Chondrocyte (in vitro differentiated cells): ENCODE measurements around the gene ELANE. TPM values are rescaled to one million over a fixed set of nuclear protein-coding genes. Genes with fewer than 3 reads are reported as not detected.

Experiments
- DNase-seq: peaks from one replicate; pipeline ENCODE4 v3.0.0; 2021; ENCODE audit warnings: mixed read lengths, low spot score
- H3K27ac Mint-ChIP-seq: one replicate; pipeline ENCODE4 v1.8.0; 2021; ENCODE audit warnings: mild to moderate bottlenecking, moderate library complexity, mixed read lengths; ENCODE audit not compliant: unreplicated experiment
- H3K27me3 Mint-ChIP-seq: 2 replicates; pipeline ENCODE4 v1.8.0; 2021; ENCODE audit warnings: low read depth, mixed read lengths
- H3K36me3 Mint-ChIP-seq: 2 replicates; pipeline ENCODE4 v1.8.0; 2021; ENCODE audit warnings: low read depth, mixed read lengths
- H3K4me1 Mint-ChIP-seq: 2 replicates; pipeline ENCODE4 v1.8.0; 2021; ENCODE audit warnings: low read depth, mild to moderate bottlenecking, mixed read lengths
- H3K4me3 Mint-ChIP-seq: one replicate; pipeline ENCODE4 v1.8.0; 2021; ENCODE audit warnings: mild to moderate bottlenecking, moderate library complexity, mixed read lengths; ENCODE audit not compliant: unreplicated experiment
- H3K9me3 Mint-ChIP-seq: 2 replicates; pipeline ENCODE4 v1.8.0; 2021; ENCODE audit warnings: low read depth, mixed read lengths
- total RNA-seq: library from RNA; stranded (reverse); gene quantifications from 3 replicates; pipeline ENCODE4 v1.2.1, GENCODE V29; 2021
- TF ChIP-seq, protein P1 (sequence below): fragments of 200-600 bp; sonication (generic); IDR thresholded peaks from 2 replicates; pipeline ENCODE4 v1.5.0; 2021; ENCODE audit warnings: antibody characterized with exemption, mild to moderate bottlenecking, moderate library complexity

ELANE gene
- total RNA-seq, 1 donor from 2014 or later = not detected

DNA sequence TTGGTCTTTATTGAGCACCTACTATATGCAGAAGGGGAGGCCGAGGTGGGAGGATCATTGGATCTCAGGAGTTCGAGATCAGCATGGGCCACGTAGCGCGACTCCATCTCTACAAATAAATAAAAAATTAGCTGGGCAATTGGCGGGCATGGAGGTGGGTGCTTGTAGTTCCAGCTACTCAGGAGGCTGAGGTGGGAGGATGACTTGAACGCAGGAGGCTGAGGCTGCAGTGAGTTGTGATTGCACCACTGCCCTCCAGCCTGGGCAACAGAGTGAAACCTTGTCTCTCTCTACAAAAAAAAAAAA lies 11.2 kb downstream of the ELANE start:
- DNase-seq = no peak
- peaks cover 6% of the 10 kb centered on the region for H3K36me3 Mint-ChIP-seq
- H3K27ac Mint-ChIP-seq = no peak overlapping the region
- peaks cover 21% of the 10 kb centered on the region for H3K4me1 Mint-ChIP-seq
- H3K9me3 Mint-ChIP-seq = no peaks in the 10 kb centered on the region
- no peak overlapping the region for H3K4me3 Mint-ChIP-seq
- H3K27me3 Mint-ChIP-seq = no peaks in the 10 kb centered on the region
- TF ChIP-seq, protein P1, sequence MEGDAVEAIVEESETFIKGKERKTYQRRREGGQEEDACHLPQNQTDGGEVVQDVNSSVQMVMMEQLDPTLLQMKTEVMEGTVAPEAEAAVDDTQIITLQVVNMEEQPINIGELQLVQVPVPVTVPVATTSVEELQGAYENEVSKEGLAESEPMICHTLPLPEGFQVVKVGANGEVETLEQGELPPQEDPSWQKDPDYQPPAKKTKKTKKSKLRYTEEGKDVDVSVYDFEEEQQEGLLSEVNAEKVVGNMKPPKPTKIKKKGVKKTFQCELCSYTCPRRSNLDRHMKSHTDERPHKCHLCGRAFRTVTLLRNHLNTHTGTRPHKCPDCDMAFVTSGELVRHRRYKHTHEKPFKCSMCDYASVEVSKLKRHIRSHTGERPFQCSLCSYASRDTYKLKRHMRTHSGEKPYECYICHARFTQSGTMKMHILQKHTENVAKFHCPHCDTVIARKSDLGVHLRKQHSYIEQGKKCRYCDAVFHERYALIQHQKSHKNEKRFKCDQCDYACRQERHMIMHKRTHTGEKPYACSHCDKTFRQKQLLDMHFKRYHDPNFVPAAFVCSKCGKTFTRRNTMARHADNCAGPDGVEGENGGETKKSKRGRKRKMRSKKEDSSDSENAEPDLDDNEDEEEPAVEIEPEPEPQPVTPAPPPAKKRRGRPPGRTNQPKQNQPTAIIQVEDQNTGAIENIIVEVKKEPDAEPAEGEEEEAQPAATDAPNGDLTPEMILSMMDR = no peak

DNA sequence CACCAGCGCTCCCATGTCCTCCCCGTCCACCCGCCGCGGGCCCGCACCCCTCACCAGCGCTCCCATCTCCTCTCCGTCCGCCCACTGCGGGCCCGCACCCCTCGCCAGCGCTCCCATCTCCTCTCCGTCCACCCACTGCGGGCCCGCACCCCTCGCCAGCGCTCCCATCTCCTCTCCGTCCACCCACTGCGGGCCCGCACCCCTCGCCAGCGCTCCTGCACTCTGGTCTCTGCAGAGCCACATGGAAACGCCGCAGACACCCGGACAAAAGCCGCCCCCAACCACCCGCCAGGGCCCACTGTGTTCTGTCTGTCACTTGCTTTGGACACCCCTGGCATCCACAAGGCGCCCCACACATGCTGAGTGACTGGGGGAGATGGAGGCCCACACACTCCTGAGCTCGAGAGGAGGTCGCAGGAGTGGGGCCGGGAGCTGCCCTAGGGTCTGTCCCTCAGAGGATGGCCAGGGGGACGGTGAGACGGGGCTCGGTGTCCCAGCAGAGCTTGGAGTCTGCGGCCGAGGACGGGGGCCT lies 14.7 kb downstream of the ELANE start:
- Mint-ChIP-seq H3K27me3 (no peaks in the 10 kb centered on the region), H3K36me3 (peaks cover 8% of the 10 kb centered on the region), H3K4me1 (peaks cover 45% of the 10 kb centered on the region), H3K4me3 (no peak overlapping the region), H3K9me3 (no peaks in the 10 kb centered on the region), H3K27ac (no peak overlapping the region)
- TF ChIP-seq, protein P1 = no peak
- DNase-seq = no peak

DNA sequence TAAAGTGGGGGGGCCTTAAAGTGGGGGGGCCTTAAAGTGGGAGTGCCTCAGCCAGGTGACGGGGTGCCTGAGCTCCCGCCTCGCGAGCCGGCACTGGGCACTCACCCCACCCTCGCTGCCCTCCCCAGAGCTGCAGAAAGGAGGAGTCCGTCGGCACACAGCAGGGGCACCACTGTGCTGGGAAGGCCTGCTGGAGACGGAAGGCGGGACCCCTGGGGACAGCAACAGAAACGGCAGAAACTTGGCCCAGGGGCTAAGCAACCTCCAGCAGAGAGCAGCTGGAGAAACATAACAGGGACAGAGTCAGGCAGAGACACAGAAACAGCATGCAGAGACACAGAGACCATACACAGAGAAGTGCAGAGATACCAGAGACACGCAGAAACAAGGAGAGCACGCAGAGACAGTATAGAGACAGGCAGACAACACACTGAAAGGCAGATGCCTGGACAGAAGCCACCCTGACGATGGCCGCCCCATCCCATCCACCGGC lies 15.2 kb downstream of the ELANE start:
- DNase-seq = peak; percentile 93
- H3K27me3 Mint-ChIP-seq = no peaks in the 10 kb centered on the region
- H3K27ac Mint-ChIP-seq = peak overlapping the region; percentile 68

DNA sequence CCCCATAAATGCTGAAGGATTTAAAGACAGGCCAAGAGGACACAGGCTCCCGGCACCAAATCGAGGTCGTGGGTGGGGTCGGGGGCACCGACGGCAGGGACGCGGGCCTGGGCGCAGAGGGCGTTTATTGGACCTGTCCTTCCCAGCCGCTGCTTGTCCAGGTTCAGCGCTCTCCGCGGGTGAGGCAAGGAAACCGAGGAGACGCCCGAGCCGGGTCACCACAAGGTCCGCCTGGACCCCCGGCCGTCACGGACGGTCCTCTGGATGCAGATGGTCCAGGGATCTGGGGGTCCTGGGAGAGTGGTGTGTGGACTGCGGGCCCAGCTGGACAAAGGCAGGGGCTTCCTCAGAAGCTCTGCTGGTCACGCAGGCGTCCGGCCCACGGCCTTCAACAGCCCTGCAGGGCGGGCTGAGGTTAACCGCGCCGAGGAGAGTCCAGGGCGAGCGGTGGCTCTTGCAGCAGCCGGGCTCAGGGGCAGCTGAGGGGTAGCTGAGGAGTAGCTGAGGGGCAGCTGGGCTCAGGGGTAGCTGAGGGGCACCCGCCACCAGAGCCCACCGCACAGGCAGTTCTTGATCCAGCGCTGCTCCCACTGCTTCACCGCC lies 15.9 kb downstream of the ELANE start:
- peak overlapping the region; percentile 68 for H3K27ac Mint-ChIP-seq

More for the DNA sequence above, 15.2 kb downstream of the ELANE start:
- TF ChIP-seq, protein P1 = no peak
- Mint-ChIP-seq H3K36me3 (peaks cover 8% of the 10 kb centered on the region), H3K9me3 (no peaks in the 10 kb centered on the region), H3K4me3 (peak overlapping the region; percentile 26), H3K4me1 (peaks cover 48% of the 10 kb centered on the region)

DNA sequence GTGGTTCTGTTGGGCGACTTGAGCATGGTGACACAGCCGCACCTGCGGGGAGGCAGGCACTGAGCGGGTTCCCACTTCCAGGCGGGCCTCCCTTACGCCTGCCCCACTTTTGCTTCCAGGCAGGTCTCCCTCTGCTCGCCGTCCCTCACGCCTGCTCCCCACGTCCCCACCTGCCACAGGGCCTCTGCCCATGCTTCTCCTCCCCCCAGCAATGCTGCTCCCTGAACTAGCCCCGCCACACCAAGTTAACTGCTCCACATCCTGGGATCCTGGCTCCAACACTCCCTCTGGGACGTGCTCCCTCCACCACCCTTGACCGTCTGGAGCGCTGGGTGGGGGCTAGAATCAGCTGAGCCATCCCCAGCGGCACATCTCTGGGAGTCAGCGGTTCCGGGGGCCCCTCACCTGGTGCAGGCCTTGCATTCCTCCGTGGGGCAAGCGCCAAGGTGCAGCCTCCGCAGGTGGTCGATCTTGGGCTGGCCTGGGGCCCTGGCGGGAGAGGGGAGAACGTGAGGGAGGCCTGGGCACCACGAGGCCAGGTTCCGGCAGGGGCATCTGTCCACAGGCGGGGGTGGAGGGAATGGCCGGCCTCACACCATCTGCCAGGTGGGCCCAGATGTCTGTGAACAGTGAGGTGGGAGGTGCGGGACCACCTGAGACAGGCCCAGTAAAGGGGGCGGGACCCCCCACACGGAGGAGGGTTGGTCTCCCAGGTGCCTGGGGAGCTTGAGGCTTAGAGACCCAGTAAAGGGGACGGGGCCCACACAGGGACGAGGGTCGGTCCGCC lies 16.5 kb downstream of the ELANE start:
- peak overlapping the region; percentile 86 for H3K27ac Mint-ChIP-seq
- H3K4me1 Mint-ChIP-seq = peaks cover 47% of the 10 kb centered on the region

More for the DNA sequence above, 15.9 kb downstream of the ELANE start:
- TF ChIP-seq, protein P1 = no peak
- Mint-ChIP-seq H3K4me3 (no peak overlapping the region), H3K4me1 (peaks cover 48% of the 10 kb centered on the region), H3K9me3 (no peaks in the 10 kb centered on the region), H3K27me3 (no peaks in the 10 kb centered on the region), H3K36me3 (peaks cover 8% of the 10 kb centered on the region)
- peak; percentile 94 for DNase-seq

More for the DNA sequence above, 16.5 kb downstream of the ELANE start:
- Mint-ChIP-seq H3K9me3 (no peaks in the 10 kb centered on the region), H3K4me3 (no peak overlapping the region), H3K36me3 (peaks cover 8% of the 10 kb centered on the region), H3K27me3 (no peaks in the 10 kb centered on the region)
- TF ChIP-seq, protein P1 = no peak
- DNase-seq = peak; percentile 92
